Fibroblast of lung (primary cell): ENCODE data around the gene TTL. TPM values are rescaled to one million over a fixed set of nuclear protein-coding genes. Genes with fewer than 3 reads are reported as not detected.

Source experiments
- DNase-seq, 2 donors: peaks; one replicate each; pipeline versions ENCODE4 v3.0.0 to v3.0.0-alpha.2; 2010; ENCODE audit warnings: low read depth in 2 of 2
- H2AFZ ChIP-seq: 2 replicates; pipeline ENCODE4 v1.5.1; 2012; ENCODE audit warnings: low read length, control low read depth, inconsistent platforms
- H3K27ac ChIP-seq: 2 replicates; pipeline ENCODE4 v1.5.1; 2011; ENCODE audit warnings: low read length, control low read depth; ENCODE audit not compliant: insufficient read depth
- H3K27me3 ChIP-seq: 2 replicates; pipeline ENCODE4 v1.5.1; 2011; ENCODE audit warnings: mild to moderate bottlenecking, low read length; ENCODE audit not compliant: control insufficient read depth, insufficient read depth
- H3K36me3 ChIP-seq: 2 replicates; pipeline ENCODE4 v1.5.1; 2011; ENCODE audit warnings: low read length; ENCODE audit not compliant: control insufficient read depth, insufficient read depth
- H3K4me1 ChIP-seq: 2 replicates; pipeline ENCODE4 v1.5.1; 2011; ENCODE audit warnings: low read length; ENCODE audit not compliant: control insufficient read depth, insufficient read depth; ENCODE audit errors: extremely low read depth
- H3K4me2 ChIP-seq: 2 replicates; pipeline ENCODE4 v1.5.1; 2011; ENCODE audit warnings: low read length, control low read depth; ENCODE audit not compliant: insufficient read depth; ENCODE audit errors: extremely low read depth
- H3K4me3 ChIP-seq, 4 experiments: fragments of 200-600 bp in 1 of 4; sonication (generic) in 1 of 4; replicated peaks in 1 of 4; 2 replicates each; pipeline ENCODE4 v1.5.1; 2011 to 2016; ENCODE audit warnings: low read length in 4 of 4, low read depth in 3 of 4, mild to moderate bottlenecking in 3 of 4, control low read depth in 2 of 4, inconsistent platforms in 1 of 4, mixed read lengths in 1 of 4; ENCODE audit not compliant: insufficient read depth in 1 of 4; ENCODE audit errors: control extremely low read depth in 1 of 4
- H3K79me2 ChIP-seq: 2 replicates; pipeline ENCODE4 v1.5.1; 2012; ENCODE audit warnings: mild to moderate bottlenecking, low read length, inconsistent platforms; ENCODE audit not compliant: control insufficient read depth, insufficient read depth
- H3K9ac ChIP-seq: 2 replicates; pipeline ENCODE4 v1.5.1; 2011; ENCODE audit warnings: mild to moderate bottlenecking, low read length, control low read depth; ENCODE audit not compliant: insufficient read depth
- H3K9me3 ChIP-seq: 2 replicates; pipeline ENCODE4 v1.5.1; 2012; ENCODE audit warnings: low read depth, low read length; ENCODE audit not compliant: control insufficient read depth, insufficient read depth
- H4K20me1 ChIP-seq: 2 replicates; pipeline ENCODE4 v1.5.1; 2011; ENCODE audit warnings: low read length; ENCODE audit not compliant: control insufficient read depth, insufficient read depth; ENCODE audit errors: extremely low read depth
- CTCF ChIP-seq, 2 donors: IDR thresholded peaks in 1 of 2; conservative IDR thresholded peaks in 1 of 2; 1 replicate in 1 of 2; 2 replicates in 1 of 2; pipeline ENCODE4 v1.5.1; 2011 to 2012; ENCODE audit warnings: low read length in 2 of 2, control low read depth in 1 of 2, inconsistent platforms in 1 of 2, low read depth in 1 of 2, mild to moderate bottlenecking in 1 of 2
- EZH2 ChIP-seq: IDR thresholded peaks from 2 replicates; pipeline ENCODE4 v1.5.1; 2012; ENCODE audit warnings: low read length, control low read depth, mild to moderate bottlenecking; ENCODE audit errors: missing control alignments
- polyA plus RNA-seq, 2 donors: library from polyadenylated mRNA; depleted of rRNA in 1 of 2; stranded (reverse) in 1 of 2; unstranded in 1 of 2; fragments of >200 nt; gene quantifications; 2 replicates each; pipeline ENCODE4 v1.2.1, GENCODE V29; 2011 to 2012; ENCODE audit warnings: missing spikeins in 1 of 2
- total RNA-seq: library from RNA; depleted of rRNA; stranded (reverse); fragments of >200 nt; gene quantifications from 2 replicates; pipeline ENCODE4 v1.2.1, GENCODE V29; 2014

The TTL gene
- total and polyA plus RNA-seq, 2 donors (not counting 1 experiment from before 2014, with no cell fraction given), result 28.2 to 30.9 TPM

GRCh38 chr2:112480530-112481049 lies 1.4 kb upstream of the TTL start:
- peaks cover 26% of the 10 kb centered on the region for H3K79me2 ChIP-seq
- TF ChIP-seq EZH2 (no peak), CTCF (conservative IDR thresholded peaks at IDR 0.05 in 1 of 2, IDR thresholded peaks at IDR 0.05 in 1 of 2; ENCODE audit: low read depth in 1 of 2, low read length in 2 of 2) (no peak)
- DNase-seq, result no peak
- H3K4me1 ChIP-seq, result peaks cover 3% of the 10 kb centered on the region
- H3K27me3 ChIP-seq, result no peaks in the 10 kb centered on the region
- no peaks in the 10 kb centered on the region for H3K9me3 ChIP-seq
- H4K20me1 ChIP-seq, result no peaks in the 10 kb centered on the region
- no peaks in the 10 kb centered on the region for H3K36me3 ChIP-seq
- peak overlapping the region; percentile 60 for H2AFZ ChIP-seq
- no peak overlapping the region for H3K27ac ChIP-seq
- peak overlapping the region; percentile 99 for H3K4me2 ChIP-seq
- H3K4me3 ChIP-seq, result peak overlapping the region; percentile 60 to 83 (median 74)
- H3K9ac ChIP-seq, result no peak overlapping the region

DNA sequence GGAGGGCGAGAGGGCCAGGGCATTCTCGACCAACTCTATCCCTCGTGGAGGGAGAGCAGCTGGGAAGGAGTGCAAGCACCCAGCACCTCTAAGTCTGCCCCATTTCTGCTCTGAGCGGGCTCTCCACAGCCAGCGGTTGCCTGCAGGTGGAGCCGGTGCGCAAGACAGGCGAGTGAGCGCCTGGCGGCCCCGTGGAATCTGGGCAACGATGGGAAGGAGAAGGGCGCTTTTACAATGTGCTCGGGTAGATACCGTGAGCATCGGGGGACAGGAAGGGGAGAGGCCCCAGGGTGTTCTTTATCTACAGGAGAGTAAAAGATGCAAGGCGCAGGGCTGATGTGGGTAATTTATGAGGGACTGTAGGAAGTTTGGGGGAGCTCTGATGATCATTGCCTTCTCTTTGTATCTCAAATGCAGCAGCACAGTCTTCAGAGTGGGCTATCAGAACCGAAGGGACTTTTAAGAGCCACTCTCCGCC lies 867 bp upstream of the TTL start:
- peak; percentile 77 to 82 for DNase-seq
- TF ChIP-seq CTCF (conservative IDR thresholded peaks at IDR 0.05 in 1 of 2, IDR thresholded peaks at IDR 0.05 in 1 of 2; ENCODE audit: low read depth in 1 of 2, low read length in 2 of 2) (peak; percentile 64 to 79), EZH2 (no peak)
- Histone ChIP-seq H3K9me3 (no peaks in the 10 kb centered on the region), H3K9ac (no peak overlapping the region), H3K4me2 (peak overlapping the region; percentile 99), H3K79me2 (peaks cover 31% of the 10 kb centered on the region), H3K4me1 (peaks cover 3% of the 10 kb centered on the region), H3K27me3 (no peaks in the 10 kb centered on the region), H3K4me3 (peak overlapping the region; percentile 60 to 83 (median 74)), H4K20me1 (no peaks in the 10 kb centered on the region), H2AFZ (peak overlapping the region; percentile 60), H3K27ac (peak overlapping the region; percentile 54), H3K36me3 (no peaks in the 10 kb centered on the region)

DNA sequence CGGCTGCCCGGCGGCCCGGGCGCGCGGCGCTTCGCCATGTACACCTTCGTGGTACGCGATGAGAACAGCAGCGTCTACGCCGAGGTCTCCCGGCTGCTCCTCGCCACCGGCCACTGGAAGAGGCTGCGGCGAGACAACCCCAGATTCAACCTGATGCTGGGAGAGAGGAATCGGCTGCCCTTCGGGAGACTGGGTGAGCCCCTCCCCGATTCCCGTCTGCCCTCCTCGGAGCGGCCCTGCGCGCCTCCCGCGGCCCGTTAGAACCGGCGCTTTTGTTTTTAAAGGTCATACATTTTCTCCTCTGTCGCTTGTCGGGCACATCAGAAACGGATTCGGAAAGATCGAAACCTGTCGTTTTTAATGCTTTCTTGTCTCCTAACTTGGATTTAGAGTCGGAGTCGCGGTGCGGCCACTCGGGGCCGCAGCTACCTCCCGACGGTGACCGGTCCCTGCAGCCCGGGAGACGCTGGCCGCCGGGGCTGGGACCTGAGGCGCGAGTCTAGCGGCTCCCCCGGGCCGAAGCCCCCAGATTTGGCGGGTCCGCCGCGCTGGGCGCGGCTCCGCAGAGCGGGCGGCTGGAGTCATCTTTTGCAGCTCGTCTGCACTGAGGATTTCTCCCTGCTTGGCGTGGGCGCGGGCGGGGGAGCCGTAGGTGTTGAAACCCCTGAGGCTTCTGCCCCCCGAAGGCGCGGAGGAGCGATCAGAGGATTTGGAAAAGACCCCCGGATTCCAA lies 519 bp downstream of the TTL start:
- H3K36me3 ChIP-seq, result no peaks in the 10 kb centered on the region
- H3K4me3 ChIP-seq, result peak overlapping the region; percentile 82 to 91 (median 90)
- no peak for TF ChIP-seq CTCF (conservative IDR thresholded peaks at IDR 0.05 in 1 of 2, IDR thresholded peaks at IDR 0.05 in 1 of 2; ENCODE audit: low read depth in 1 of 2, low read length in 2 of 2)
- H3K9ac ChIP-seq, result peak overlapping the region; percentile 76
- no peaks in the 10 kb centered on the region for H4K20me1 ChIP-seq
- peak overlapping the region; percentile 77 for H3K27ac ChIP-seq
- DNase-seq, result peak; percentile 47 to 62
- H3K9me3 ChIP-seq, result no peaks in the 10 kb centered on the region
- H3K79me2 ChIP-seq, result peaks cover 43% of the 10 kb centered on the region
- peak overlapping the region; percentile 77 for H2AFZ ChIP-seq
- H3K27me3 ChIP-seq, result no peaks in the 10 kb centered on the region
- H3K4me1 ChIP-seq, result peaks cover 3% of the 10 kb centered on the region
- H3K4me2 ChIP-seq, result peak overlapping the region; percentile 97
